Trophoblast cell (in vitro differentiated cells and primary cell): ENCODE data around the gene ASPG.

Source experiments
- DNase-seq, 2 donors: peaks; one replicate each; pipeline ENCODE4 v3.0.0-alpha.2; 2016
- H2AFZ ChIP-seq: 2 replicates; pipeline ENCODE4 v1.6.1; 2013; ENCODE audit warnings: low read length, moderate library complexity, mild to moderate bottlenecking; ENCODE audit not compliant: insufficient read depth, poor library complexity
- H2AK5ac ChIP-seq: 2 replicates; pipeline ENCODE4 v1.6.1; 2013; ENCODE audit warnings: mild to moderate bottlenecking, low read length
- H2BK120ac ChIP-seq: 2 replicates; pipeline ENCODE4 v1.6.1; 2013; ENCODE audit warnings: low read length, mild to moderate bottlenecking, moderate library complexity; ENCODE audit not compliant: insufficient read depth, poor library complexity
- H2BK12ac ChIP-seq: 2 replicates; pipeline ENCODE4 v1.6.1; 2013; ENCODE audit warnings: mild to moderate bottlenecking, low read length, moderate library complexity
- H2BK5ac ChIP-seq: 2 replicates; pipeline ENCODE4 v1.6.1; 2013; ENCODE audit warnings: low read length, low read depth, moderate library complexity, mild to moderate bottlenecking; ENCODE audit not compliant: poor library complexity
- H3K14ac ChIP-seq: 2 replicates; pipeline ENCODE4 v1.6.1; 2013; ENCODE audit warnings: mild to moderate bottlenecking, low read length
- H3K18ac ChIP-seq: 2 replicates; pipeline ENCODE4 v1.6.1; 2013; ENCODE audit warnings: mild to moderate bottlenecking, low read length
- H3K23ac ChIP-seq: 2 replicates; pipeline ENCODE4 v1.6.1; 2013; ENCODE audit warnings: low read length
- H3K27ac ChIP-seq: 2 replicates; pipeline ENCODE4 v1.5.1; 2013; ENCODE audit warnings: low read depth, mild to moderate bottlenecking, inconsistent platforms, low read length, moderate library complexity
- H3K27me3 ChIP-seq: 2 replicates; pipeline ENCODE4 v1.6.1; 2013; ENCODE audit warnings: inconsistent platforms, mild to moderate bottlenecking, low read length, moderate library complexity; ENCODE audit not compliant: insufficient read depth
- H3K36me3 ChIP-seq, 2 experiments: 1 replicate in 1 of 2; 2 replicates in 1 of 2; pipeline ENCODE4 v1.6.1; 2013; ENCODE audit warnings: low read length in 2 of 2, mild to moderate bottlenecking in 2 of 2, moderate library complexity in 1 of 2; ENCODE audit not compliant: insufficient read depth in 2 of 2, control insufficient read depth in 1 of 2
- H3K4ac ChIP-seq: 2 replicates; pipeline ENCODE4 v1.6.1; 2013; ENCODE audit warnings: low read depth, mild to moderate bottlenecking, low read length, moderate library complexity
- H3K4me1 ChIP-seq, 2 experiments: 1 replicate in 1 of 2; 2 replicates in 1 of 2; pipeline ENCODE4 v1.6.1; 2013; ENCODE audit warnings: low read length in 2 of 2, mild to moderate bottlenecking in 2 of 2, moderate library complexity in 1 of 2; ENCODE audit not compliant: insufficient read depth in 2 of 2, control insufficient read depth in 1 of 2
- H3K4me2 ChIP-seq: 2 replicates; pipeline ENCODE4 v1.6.1; 2013; ENCODE audit warnings: inconsistent platforms, mild to moderate bottlenecking, low read length, moderate library complexity
- H3K4me3 ChIP-seq: 2 replicates; pipeline ENCODE4 v1.5.1; 2013; ENCODE audit warnings: mild to moderate bottlenecking, low read depth, low read length, inconsistent platforms
- H3K79me1 ChIP-seq: one replicate; pipeline ENCODE4 v1.6.1; 2013; ENCODE audit warnings: low read length
- H3K79me2 ChIP-seq: 2 replicates; pipeline ENCODE4 v1.6.1; 2013; ENCODE audit warnings: low read length, mild to moderate bottlenecking; ENCODE audit not compliant: control insufficient read depth, insufficient read depth, poor library complexity
- H3K9ac ChIP-seq: 2 replicates; pipeline ENCODE4 v1.6.1; 2013; ENCODE audit warnings: mild to moderate bottlenecking, low read length
- H3K9me3 ChIP-seq: 2 replicates; pipeline ENCODE4 v1.6.1; 2013; ENCODE audit warnings: low read depth, mild to moderate bottlenecking, control low read depth, inconsistent platforms, low read length; ENCODE audit not compliant: insufficient read depth
- H4K12ac ChIP-seq: 2 replicates; pipeline ENCODE4 v1.6.1; 2013; ENCODE audit warnings: low read depth, mild to moderate bottlenecking, low read length, moderate library complexity
- H4K8ac ChIP-seq: 2 replicates; pipeline ENCODE4 v1.6.1; 2013; ENCODE audit warnings: low read depth, mild to moderate bottlenecking, low read length, moderate library complexity
- H4K91ac ChIP-seq: one replicate; pipeline ENCODE4 v1.6.1; 2013; ENCODE audit warnings: low read depth, mild to moderate bottlenecking, low read length, moderate library complexity
- WGBS: extraction: QIAGEN DNeasy Blood & Tissue Kit; methylation state at CpG from one replicate; pipeline ENCODE4 v1.1.7; 2013; ENCODE audit warnings: missing lambda C conversion rate; ENCODE audit not compliant: insufficient read length, insufficient coverage; ENCODE audit errors: extremely low coverage; 5-methylcytosine and 5-hydroxymethylcytosine counted together

ASPG gene

DNA sequence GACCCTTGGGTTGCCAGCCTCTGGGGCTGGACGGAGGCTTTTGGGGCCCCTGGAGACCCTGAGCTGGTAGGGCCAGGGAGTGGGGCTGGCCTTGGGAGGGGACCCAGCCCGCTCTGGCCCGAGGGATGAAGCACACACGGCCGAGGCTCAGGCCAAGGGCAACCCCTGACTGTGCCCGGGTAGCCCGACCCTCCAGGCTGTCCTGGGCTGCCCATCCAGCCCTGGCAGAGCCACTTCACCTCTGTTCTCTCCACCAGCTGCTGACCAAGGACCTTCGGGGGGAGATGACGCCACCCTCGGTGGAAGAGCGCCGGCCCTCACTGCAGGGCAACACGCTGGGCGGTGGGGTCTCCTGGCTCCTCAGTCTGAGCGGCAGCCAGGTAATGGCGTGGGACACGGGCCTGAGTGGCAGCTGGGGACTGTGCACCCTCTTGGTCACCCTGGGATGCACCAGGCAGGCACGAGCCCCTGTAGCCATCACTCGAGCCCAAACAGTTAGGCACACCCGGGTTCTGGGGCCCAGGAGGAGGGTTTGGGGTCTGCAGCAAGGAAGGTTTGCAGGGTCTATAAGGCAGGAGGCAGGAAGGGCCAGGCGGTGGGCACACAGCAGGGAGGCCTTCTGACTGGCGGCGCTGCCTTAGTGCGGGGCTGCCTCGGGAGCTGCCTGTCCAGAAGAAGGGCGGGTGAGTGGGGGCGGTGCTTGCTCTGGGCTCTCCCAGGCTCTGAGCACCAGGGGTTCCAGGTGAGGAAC is 19.7 kb downstream of the ASPG start:
- Histone ChIP-seq H3K9ac (no peak overlapping the region), H4K12ac (no peak overlapping the region), H2BK120ac (no peak overlapping the region), H3K23ac (no peak overlapping the region), H3K14ac (no peak overlapping the region), H3K27me3 (no peaks in the 10 kb centered on the region), H2AK5ac (no peak overlapping the region), H4K91ac (no peak overlapping the region), H3K4me3 (no peak overlapping the region), H2BK5ac (no peak overlapping the region), H3K9me3 (no peaks in the 10 kb centered on the region), H3K4ac (no peak overlapping the region), H3K4me2 (no peak overlapping the region), H4K8ac (no peak overlapping the region), H3K18ac (no peak overlapping the region), H3K4me1 (peaks cover 5 to 6% of the 10 kb centered on the region in 2 experiments), H3K27ac (no peak overlapping the region), H3K79me1 (no peaks in the 10 kb centered on the region), H3K36me3 (no peaks in the 10 kb centered on the region), H2BK12ac (no peak overlapping the region), H3K79me2 (no peaks in the 10 kb centered on the region), H2AFZ (no peak overlapping the region)
- WGBS = no CpG with 5 or more reads among the region's 27 CpGs
- no peak for DNase-seq

- H3K79me2 ChIP-seq = no peaks in the 10 kb centered on the region
- no peak overlapping the region for H3K14ac ChIP-seq
- no peak overlapping the region for H2BK5ac ChIP-seq
- H2BK120ac ChIP-seq = no peak overlapping the region
- no peak overlapping the region for H3K4me2 ChIP-seq
- no peak overlapping the region for H3K18ac ChIP-seq
- H2AK5ac ChIP-seq = no peak overlapping the region
- peaks cover 5 to 6% of the 10 kb centered on the region in 2 experiments for H3K4me1 ChIP-seq
- no peak overlapping the region for H4K8ac ChIP-seq
- no peak for DNase-seq
- no peaks in the 10 kb centered on the region for H3K9me3 ChIP-seq
- no peak overlapping the region for H4K12ac ChIP-seq
- H3K23ac ChIP-seq = no peak overlapping the region
- H3K27me3 ChIP-seq = no peaks in the 10 kb centered on the region
- no peaks in the 10 kb centered on the region for H3K36me3 ChIP-seq
- H3K79me1 ChIP-seq = no peaks in the 10 kb centered on the region
- H3K9ac ChIP-seq = no peak overlapping the region
- no peak overlapping the region for H3K4me3 ChIP-seq
- no peak overlapping the region for H2BK12ac ChIP-seq
- no peak overlapping the region for H3K4ac ChIP-seq
- WGBS = no CpG with 5 or more reads among the region's 18 CpGs
- no peak overlapping the region for H3K27ac ChIP-seq
- H2AFZ ChIP-seq = no peak overlapping the region
- no peak overlapping the region for H4K91ac ChIP-seq
Measured at GRCh38 chr14:104105822-104106470, 20.4 kb downstream of the ASPG start.

DNA sequence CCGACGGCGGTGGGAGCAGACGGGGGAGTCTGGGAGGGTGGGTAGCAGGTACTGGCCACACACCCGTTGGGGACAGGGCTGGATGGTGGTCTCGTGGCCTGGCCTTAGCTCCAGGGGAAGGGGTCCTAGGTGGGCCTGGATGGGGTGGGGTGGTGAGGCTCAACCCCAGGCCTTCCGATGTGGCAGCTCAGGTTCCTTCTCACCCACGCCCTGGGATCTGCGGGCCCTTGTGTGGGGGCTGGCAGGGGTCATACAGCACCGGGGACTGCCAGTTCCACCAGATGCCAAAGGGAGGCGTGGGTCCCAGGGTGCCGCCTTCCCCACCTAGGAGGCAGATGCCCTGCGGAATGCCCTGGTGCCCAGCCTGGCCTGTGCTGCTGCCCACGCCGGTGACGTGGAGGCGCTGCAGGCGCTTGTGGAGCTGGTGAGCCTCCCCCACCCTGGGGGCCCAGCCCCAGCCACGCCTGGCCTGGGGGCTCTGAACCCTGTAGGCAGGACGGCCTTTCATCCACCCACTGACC is 21.0 kb downstream of the ASPG start:
- no peak overlapping the region for H3K23ac ChIP-seq
- peaks cover 5 to 6% of the 10 kb centered on the region in 2 experiments for H3K4me1 ChIP-seq
- H4K12ac ChIP-seq = no peak overlapping the region
- no peak overlapping the region for H3K4me3 ChIP-seq
- H3K4me2 ChIP-seq = no peak overlapping the region
- H3K36me3 ChIP-seq = no peaks in the 10 kb centered on the region
- no peak overlapping the region for H3K27ac ChIP-seq
- no peak overlapping the region for H2AFZ ChIP-seq
- H3K27me3 ChIP-seq = no peaks in the 10 kb centered on the region
- H2BK12ac ChIP-seq = no peak overlapping the region
- no peak overlapping the region for H4K91ac ChIP-seq
- H3K9ac ChIP-seq = no peak overlapping the region
- no peaks in the 10 kb centered on the region for H3K9me3 ChIP-seq
- H2BK120ac ChIP-seq = no peak overlapping the region
- no peak overlapping the region for H3K4ac ChIP-seq
- H2AK5ac ChIP-seq = no peak overlapping the region
- no peak overlapping the region for H3K14ac ChIP-seq
- H2BK5ac ChIP-seq = no peak overlapping the region
- H3K18ac ChIP-seq = no peak overlapping the region
- no peaks in the 10 kb centered on the region for H3K79me2 ChIP-seq
- DNase-seq = no peak
- H3K79me1 ChIP-seq = no peaks in the 10 kb centered on the region
- WGBS = no CpG with 5 or more reads among the region's 20 CpGs
- H4K8ac ChIP-seq = no peak overlapping the region

- H3K18ac ChIP-seq = no peak overlapping the region
- no peaks in the 10 kb centered on the region for H3K27me3 ChIP-seq
- H3K79me1 ChIP-seq = no peaks in the 10 kb centered on the region
- H2AK5ac ChIP-seq = no peak overlapping the region
- no peak overlapping the region for H2BK120ac ChIP-seq
- no peak overlapping the region for H2AFZ ChIP-seq
- no peak overlapping the region for H4K8ac ChIP-seq
- H3K27ac ChIP-seq = no peak overlapping the region
- H3K4ac ChIP-seq = no peak overlapping the region
- DNase-seq = no peak
- H3K9ac ChIP-seq = no peak overlapping the region
- no peak overlapping the region for H2BK12ac ChIP-seq
- no peak overlapping the region for H2BK5ac ChIP-seq
- no peak overlapping the region for H3K23ac ChIP-seq
- no peak overlapping the region for H4K91ac ChIP-seq
- H3K4me2 ChIP-seq = no peak overlapping the region
- no peak overlapping the region for H3K14ac ChIP-seq
- peaks cover 5 to 6% of the 10 kb centered on the region in 2 experiments for H3K4me1 ChIP-seq
- H3K4me3 ChIP-seq = no peak overlapping the region
- no peaks in the 10 kb centered on the region for H3K79me2 ChIP-seq
- no CpG with 5 or more reads among the region's 19 CpGs for WGBS
- no peak overlapping the region for H4K12ac ChIP-seq
- H3K36me3 ChIP-seq = no peaks in the 10 kb centered on the region
- H3K9me3 ChIP-seq = no peaks in the 10 kb centered on the region
Measured at GRCh38 chr14:104107101-104107581, 21.6 kb downstream of the ASPG start.
